VCaP (cell line): Measurements from ENCODE around the gene B4GALNT3.
A peak's percentile ranks its signal among the peaks of the same experiment; 100 is the strongest.

ENCODE experiments used
- H3K27ac ChIP-seq: fragments of 450-650 bp; 2 replicates; pipeline ENCODE4 v1.5.1; 2017
- CTCF ChIP-seq: fragments of 450-650 bp; conservative IDR thresholded peaks from 2 replicates; pipeline ENCODE4 v1.5.1; 2017; ENCODE audit warnings: mild to moderate bottlenecking, moderate library complexity

B4GALNT3 gene

GRCh38 chr12:450438-450837, 9.3 kb upstream of the B4GALNT3 start:
- TF ChIP-seq CTCF: no peak
- no peak overlapping the region for H3K27ac ChIP-seq

GRCh38 chr12:452667-453210, 7.0 kb upstream of the B4GALNT3 start:
- H3K27ac ChIP-seq: no peak overlapping the region
- peak; percentile 13 for TF ChIP-seq CTCF

- H3K27ac ChIP-seq: no peak overlapping the region
- no peak for TF ChIP-seq CTCF
Measured at GRCh38 chr12:454833-455232, 4.9 kb upstream of the B4GALNT3 start.

GRCh38 chr12:455821-456220, 3.9 kb upstream of the B4GALNT3 start:
- TF ChIP-seq CTCF: no peak
- H3K27ac ChIP-seq: peak overlapping the region; percentile 19

GRCh38 chr12:457676-458075, 2.1 kb upstream of the B4GALNT3 start:
- no peak for TF ChIP-seq CTCF
- no peak overlapping the region for H3K27ac ChIP-seq

- H3K27ac ChIP-seq: peak overlapping the region; percentile 61; the same call in 1 of the 2 replicates
- TF ChIP-seq CTCF: no peak
Measured at GRCh38 chr12:459050-459429, 699 bp upstream of the B4GALNT3 start.

GRCh38 chr12:460261-461230, 807 bp downstream of the B4GALNT3 start:
- peak overlapping the region; percentile 61; the same call in 1 of the 2 replicates for H3K27ac ChIP-seq
- TF ChIP-seq CTCF: no peak
